ENCODE data around the gene MAS1. TPM values are rescaled to one million over a fixed set of nuclear protein-coding genes. Genes with fewer than 3 reads are reported as not detected.

The MAS1 gene
- total and polyA plus RNA-seq, 2 experiments from 2014 or later = 0.03 TPM; not detected in 1

DNA sequence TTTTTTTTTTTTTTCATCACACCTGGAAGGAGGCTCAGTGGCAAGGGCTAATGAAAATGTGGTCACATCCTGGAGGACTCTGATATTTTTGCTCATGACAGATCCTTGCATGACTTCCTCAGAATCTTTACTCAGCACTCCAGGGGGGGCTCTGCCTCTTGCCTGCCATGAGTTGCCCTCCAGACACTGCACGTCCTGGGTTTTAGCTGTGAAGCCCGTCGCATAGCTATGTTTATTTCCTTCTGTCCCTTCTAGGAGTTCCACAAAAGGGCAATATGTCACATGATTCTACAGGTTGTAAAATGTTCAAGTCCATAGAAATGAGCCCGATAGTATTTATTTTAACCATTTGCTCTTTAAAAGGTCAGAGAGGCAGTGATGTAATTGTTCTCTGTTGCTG is 18.2 kb downstream of the MAS1 start (continued):
- TF ChIP-seq, protein P1, sequence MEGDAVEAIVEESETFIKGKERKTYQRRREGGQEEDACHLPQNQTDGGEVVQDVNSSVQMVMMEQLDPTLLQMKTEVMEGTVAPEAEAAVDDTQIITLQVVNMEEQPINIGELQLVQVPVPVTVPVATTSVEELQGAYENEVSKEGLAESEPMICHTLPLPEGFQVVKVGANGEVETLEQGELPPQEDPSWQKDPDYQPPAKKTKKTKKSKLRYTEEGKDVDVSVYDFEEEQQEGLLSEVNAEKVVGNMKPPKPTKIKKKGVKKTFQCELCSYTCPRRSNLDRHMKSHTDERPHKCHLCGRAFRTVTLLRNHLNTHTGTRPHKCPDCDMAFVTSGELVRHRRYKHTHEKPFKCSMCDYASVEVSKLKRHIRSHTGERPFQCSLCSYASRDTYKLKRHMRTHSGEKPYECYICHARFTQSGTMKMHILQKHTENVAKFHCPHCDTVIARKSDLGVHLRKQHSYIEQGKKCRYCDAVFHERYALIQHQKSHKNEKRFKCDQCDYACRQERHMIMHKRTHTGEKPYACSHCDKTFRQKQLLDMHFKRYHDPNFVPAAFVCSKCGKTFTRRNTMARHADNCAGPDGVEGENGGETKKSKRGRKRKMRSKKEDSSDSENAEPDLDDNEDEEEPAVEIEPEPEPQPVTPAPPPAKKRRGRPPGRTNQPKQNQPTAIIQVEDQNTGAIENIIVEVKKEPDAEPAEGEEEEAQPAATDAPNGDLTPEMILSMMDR (conservative IDR thresholded peaks at IDR 0.05; ENCODE audit: low read depth in 2 of 2) = no peak

DNA sequence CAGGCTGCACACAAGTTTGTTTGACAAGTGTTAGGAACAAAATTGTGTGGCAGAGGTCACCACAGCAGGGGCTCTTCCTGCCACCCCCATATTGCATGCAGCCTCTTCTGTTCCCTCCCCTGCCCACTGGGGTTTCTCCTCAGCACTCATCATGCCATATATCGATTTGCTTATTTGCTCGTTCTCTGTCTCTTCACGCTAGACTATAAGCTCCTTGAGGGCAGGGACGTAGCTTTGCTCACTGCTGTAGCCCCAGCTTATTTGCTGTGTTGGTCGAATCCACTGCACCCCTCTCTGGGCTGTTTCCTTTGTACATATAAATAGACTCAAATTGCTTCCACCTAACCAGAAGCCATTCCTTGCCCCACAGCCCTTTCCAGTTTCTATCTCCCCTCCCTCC is 19.6 kb downstream of the MAS1 start:
- Histone ChIP-seq H3K27me3 (ENCODE audit: insufficient read depth) (no peaks in the 10 kb centered on the region), H3K4me1 (ENCODE audit: insufficient read depth) (0 out of 2 replicates have a peak, but pooled peaks cover 4% of the 10 kb centered on the region), H4K20me1 (replicated peaks; ENCODE audit: insufficient read depth) (no peaks in the 10 kb centered on the region), H3F3A (replicated peaks; ENCODE audit: low read depth) (no peaks in the 10 kb centered on the region), H3K36me3 (ENCODE audit: insufficient read depth) (no peaks in the 10 kb centered on the region), H2AFZ (0 out of 2 replicates have a peak overlapping the region, but pooled peaks have one; percentile 59), H3K4me2 (no peak overlapping the region), H3K79me2 (replicated peaks; ENCODE audit: insufficient read depth) (no peaks in the 10 kb centered on the region), H3K27ac (ENCODE audit: low read depth) (no peak overlapping the region), H3K4me3 (no peak overlapping the region), H3K9me2 (ENCODE audit: insufficient read depth) (peaks cover 3% of the 10 kb centered on the region; the same call in 1 of the 2 replicates)
- no peaks in the 10 kb centered on the region; the same call in 2 of the 3 replicates for H3K9me3 Mint-ChIP-seq
- ATAC-seq (no peak), DNase-seq (ENCODE audit: low spot score) (no peak)
- no peak overlapping the region for H3K27ac Mint-ChIP-seq
- no peak overlapping the region for H3K4me3 Mint-ChIP-seq
- no peaks in the 10 kb centered on the region for H3K27me3 Mint-ChIP-seq (ENCODE audit: insufficient read depth, low read depth, poor library complexity)
- no peaks in the 10 kb centered on the region for H3K36me3 Mint-ChIP-seq (ENCODE audit: low read depth)
- peaks cover 16% of the 10 kb centered on the region; the same call in 2 of the 3 replicates for H3K4me1 Mint-ChIP-seq
- TF ChIP-seq CREB1 (CRISPR knock-in tag; IDR thresholded peaks at IDR 0.05; ENCODE audit: low read depth) (no peak), JUNB (IDR thresholded peaks at IDR 0.05; ENCODE audit: unreplicated experiment) (no peak), ZNF331 (CRISPR knock-in tag; IDR thresholded peaks at IDR 0.05; ENCODE audit: low read depth) (no peak), POLR2AphosphoS5 (IDR thresholded peaks at IDR 0.05; ENCODE audit: low read depth) (no peak), ZNF114 (CRISPR knock-in tag; IDR thresholded peaks at IDR 0.05) (no peak), NANOG (IDR thresholded peaks at IDR 0.05; ENCODE audit: borderline replicate concordance) (no peak), EZH2phosphoT487 (IDR thresholded peaks at IDR 0.05; ENCODE audit: unreplicated experiment) (no peak)
- TF ChIP-seq, protein P2, sequence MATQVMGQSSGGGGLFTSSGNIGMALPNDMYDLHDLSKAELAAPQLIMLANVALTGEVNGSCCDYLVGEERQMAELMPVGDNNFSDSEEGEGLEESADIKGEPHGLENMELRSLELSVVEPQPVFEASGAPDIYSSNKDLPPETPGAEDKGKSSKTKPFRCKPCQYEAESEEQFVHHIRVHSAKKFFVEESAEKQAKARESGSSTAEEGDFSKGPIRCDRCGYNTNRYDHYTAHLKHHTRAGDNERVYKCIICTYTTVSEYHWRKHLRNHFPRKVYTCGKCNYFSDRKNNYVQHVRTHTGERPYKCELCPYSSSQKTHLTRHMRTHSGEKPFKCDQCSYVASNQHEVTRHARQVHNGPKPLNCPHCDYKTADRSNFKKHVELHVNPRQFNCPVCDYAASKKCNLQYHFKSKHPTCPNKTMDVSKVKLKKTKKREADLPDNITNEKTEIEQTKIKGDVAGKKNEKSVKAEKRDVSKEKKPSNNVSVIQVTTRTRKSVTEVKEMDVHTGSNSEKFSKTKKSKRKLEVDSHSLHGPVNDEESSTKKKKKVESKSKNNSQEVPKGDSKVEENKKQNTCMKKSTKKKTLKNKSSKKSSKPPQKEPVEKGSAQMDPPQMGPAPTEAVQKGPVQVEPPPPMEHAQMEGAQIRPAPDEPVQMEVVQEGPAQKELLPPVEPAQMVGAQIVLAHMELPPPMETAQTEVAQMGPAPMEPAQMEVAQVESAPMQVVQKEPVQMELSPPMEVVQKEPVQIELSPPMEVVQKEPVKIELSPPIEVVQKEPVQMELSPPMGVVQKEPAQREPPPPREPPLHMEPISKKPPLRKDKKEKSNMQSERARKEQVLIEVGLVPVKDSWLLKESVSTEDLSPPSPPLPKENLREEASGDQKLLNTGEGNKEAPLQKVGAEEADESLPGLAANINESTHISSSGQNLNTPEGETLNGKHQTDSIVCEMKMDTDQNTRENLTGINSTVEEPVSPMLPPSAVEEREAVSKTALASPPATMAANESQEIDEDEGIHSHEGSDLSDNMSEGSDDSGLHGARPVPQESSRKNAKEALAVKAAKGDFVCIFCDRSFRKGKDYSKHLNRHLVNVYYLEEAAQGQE (IDR thresholded peaks at IDR 0.05; ENCODE audit: unreplicated experiment) = no peak
- TF ChIP-seq, protein P3, sequence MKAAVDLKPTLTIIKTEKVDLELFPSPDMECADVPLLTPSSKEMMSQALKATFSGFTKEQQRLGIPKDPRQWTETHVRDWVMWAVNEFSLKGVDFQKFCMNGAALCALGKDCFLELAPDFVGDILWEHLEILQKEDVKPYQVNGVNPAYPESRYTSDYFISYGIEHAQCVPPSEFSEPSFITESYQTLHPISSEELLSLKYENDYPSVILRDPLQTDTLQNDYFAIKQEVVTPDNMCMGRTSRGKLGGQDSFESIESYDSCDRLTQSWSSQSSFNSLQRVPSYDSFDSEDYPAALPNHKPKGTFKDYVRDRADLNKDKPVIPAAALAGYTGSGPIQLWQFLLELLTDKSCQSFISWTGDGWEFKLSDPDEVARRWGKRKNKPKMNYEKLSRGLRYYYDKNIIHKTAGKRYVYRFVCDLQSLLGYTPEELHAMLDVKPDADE (IDR thresholded peaks at IDR 0.05) = no peak
- TF ChIP-seq, protein P1 (conservative IDR thresholded peaks at IDR 0.05; ENCODE audit: low read depth in 2 of 2) = no peak
